Effector CD8-positive, alpha-beta T cell (primary cell): ENCODE data around the gene ODF2.
"Not testable (repeated sequence)": the region's sequence is repeated elsewhere in the genome, so short reads cannot be mapped to it uniquely, and the experiment has no call there.

Source experiments
- DNase-seq: peaks from one replicate; lab custom pipeline; 2025; lab: John Stamatoyannopoulos, UW

ODF2 gene

DNA sequence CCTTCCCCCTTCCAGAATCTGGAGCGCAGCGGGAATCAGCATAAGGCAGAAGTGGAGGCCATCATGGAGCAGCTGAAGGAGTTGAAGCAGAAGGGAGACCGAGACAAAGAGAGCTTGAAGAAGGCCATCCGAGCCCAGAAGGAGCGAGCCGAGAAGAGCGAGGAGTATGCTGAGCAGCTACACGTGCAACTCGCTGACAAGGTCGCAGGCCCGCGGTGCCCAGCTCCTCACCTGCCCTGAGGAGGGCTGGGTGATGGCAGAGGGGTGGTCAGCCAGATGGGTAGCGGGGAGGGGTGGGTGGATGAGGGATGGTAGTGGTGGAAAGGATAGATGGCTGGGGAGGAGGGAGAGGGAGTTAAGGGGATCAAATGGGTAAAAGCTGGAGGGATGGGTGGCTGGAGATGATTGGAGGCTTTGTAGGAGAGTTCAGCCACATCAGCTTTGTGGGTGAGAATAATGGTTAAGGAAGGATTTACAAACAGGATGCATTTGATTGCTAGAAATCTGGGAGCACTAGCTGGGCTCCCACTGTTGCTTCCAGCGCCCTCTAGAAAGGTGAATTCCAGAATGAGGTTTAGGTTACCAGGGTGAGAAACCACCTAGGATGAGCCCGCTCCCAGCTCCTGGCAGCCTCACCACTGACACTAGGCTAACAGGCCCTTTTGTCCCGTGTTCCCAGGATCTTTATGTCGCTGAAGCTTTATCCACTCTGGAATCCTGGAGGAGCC, 29.0 kb downstream of the ODF2 start:
- no peak for DNase-seq

DNA sequence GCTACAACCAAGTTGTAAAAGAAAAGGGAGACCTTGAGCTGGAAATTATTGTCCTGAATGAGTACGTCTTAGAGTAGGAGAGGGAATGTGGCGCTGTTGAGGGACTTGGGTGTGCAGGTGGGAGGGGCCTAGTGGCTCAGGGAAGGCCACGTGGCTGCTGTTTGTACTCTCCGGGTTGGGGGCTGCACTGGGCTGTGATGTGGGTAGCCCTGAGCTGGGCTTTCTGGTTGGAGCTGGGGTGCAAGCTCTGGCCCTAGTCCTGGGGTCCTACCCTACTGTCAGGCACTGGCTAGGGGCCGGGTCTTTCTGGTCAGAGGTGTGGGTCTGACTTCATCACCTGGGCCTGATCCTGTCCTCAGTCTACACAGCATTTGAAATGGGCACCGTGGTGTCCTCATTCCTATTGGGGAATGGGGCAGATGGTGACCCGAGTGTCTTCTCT, 29.6 kb downstream of the ODF2 start:
- DNase-seq = no peak

DNA sequence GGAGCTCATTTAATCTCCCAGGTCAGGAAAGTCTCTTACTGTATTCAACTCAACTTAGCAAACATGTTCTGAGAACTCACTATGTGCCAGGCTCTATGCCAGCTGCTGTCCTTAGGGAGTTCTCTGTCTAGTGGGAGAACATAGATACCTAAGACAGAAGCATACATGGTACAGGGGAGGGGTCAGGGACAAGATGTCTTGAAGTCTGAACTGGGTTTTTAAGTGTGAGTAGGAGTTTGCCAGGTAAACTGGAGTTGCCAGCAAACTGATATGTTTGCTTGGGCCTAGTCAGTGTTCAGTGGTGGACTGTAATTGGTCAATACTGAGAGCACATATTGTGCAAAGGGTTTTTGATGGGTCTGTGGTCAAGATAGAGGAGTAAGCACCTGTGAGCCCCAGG, 30.4 kb downstream of the ODF2 start:
- no peak for DNase-seq

DNA sequence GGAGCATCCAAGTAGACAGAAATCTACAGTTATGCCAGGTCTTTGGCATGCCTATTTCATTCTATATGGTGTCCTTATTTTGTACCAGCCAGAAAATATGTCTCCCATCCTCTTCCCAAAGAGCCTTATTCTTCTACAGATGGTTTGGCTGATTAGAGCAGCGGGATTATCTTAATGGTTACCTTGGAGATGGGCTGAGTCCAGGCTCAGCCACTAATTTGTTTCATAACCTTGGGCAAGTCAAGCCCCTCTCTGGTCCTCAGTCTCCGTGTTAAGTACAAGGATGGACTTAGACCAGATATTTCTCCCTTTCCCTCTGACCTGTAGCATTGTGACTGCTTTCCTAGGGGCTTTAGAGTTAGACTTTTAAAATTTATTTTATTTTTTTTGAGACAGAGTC, 37.6 kb downstream of the ODF2 start:
- no peak for DNase-seq

DNA sequence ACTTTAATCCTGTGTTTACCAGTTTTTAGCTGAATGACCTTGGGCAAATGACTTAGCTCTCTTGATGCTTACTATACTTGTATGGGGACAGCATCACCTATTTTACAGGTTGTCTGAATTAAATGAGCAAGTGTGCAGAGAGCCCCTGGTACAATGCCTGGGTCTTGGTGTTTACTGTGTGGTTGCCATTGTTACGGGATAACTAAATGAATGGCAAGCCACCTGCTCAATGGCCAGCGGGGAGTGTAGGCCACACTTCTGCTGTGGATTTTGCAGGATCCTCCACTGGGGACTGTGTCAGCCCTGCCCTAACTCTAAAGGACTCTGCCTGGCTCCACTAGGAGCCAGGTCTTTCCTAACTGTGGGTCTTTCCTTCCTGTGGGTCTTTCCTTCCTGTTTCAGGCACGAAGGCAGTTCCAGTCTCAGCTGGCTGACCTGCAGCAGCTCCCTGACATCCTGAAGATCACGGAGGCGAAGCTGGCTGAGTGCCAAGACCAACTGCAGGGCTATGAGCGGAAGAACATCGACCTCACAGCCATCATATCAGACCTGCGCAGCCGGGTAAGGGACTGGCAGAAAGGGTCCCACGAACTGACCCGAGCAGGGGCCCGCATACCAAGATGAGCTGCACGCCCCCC, 38.4 kb downstream of the ODF2 start:
- no peak for DNase-seq

DNA sequence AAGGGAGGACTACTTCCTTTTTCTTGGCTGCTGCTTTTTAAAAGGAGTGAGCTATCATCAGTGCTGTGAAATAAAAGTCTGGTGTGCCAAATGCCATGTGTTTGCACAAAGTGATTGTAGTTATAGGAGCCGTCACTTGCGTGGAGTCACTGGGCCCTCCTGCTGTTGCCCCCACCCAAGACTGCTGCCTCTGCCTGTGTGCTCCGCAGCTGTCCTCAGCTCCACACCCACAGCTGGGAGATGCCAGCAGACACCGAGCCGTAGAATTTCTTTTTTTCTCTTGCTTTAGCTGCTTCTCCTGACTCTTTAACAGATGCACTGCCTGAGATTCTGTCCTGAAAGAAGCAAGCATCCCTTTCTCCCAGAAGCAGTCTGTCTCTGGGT, 38.9 kb downstream of the ODF2 start:
- DNase-seq = no peak

DNA sequence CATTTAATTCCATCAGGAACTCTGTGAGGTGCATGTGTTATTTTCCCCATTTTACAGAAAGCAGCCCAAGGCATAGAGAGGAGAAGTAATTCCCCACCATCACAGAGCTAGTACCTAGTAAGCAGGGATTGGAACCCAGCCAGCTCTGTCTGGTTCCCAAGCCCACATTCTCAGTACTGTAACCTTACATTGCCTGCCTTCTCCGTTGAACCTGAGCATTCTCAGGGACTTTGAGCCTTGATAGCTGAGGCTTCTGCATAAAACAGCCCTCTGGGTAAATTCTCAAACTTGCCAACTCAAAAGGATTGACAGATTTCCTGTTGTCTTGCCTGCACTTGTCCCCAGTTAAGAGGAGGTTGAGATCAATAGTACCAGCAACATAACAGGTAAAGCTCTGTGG, 39.5 kb downstream of the ODF2 start:
- DNase-seq = no peak

DNA sequence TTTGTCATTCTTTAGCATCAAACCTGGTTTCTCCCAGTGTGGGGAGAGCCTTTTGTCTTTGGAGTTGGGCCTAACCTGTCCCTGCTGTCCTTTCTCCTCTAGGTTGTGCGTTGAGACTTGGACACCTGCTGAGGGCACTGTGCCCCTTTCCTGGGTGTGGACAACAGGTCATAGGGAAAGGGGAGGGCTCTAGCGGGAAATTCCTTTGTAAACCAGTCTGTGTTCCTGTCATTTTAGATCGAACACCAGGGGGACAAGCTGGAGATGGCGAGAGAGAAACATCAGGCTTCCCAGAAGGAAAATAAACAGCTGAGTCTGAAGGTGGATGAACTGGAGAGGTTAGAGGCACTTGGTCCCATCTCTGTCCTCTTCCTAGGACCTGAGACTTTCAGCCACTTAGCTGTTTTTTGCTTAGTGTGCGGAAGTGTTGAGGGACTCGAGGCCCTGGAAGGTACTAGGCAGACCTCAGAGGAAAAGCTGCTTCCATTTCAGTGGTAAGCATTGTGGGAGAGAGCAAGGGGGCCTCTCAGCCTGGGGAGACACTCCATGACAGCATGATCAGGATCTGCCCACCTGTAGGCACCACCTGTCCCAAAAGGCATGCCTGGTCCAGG, 40.1 kb downstream of the ODF2 start:
- no peak for DNase-seq

DNA sequence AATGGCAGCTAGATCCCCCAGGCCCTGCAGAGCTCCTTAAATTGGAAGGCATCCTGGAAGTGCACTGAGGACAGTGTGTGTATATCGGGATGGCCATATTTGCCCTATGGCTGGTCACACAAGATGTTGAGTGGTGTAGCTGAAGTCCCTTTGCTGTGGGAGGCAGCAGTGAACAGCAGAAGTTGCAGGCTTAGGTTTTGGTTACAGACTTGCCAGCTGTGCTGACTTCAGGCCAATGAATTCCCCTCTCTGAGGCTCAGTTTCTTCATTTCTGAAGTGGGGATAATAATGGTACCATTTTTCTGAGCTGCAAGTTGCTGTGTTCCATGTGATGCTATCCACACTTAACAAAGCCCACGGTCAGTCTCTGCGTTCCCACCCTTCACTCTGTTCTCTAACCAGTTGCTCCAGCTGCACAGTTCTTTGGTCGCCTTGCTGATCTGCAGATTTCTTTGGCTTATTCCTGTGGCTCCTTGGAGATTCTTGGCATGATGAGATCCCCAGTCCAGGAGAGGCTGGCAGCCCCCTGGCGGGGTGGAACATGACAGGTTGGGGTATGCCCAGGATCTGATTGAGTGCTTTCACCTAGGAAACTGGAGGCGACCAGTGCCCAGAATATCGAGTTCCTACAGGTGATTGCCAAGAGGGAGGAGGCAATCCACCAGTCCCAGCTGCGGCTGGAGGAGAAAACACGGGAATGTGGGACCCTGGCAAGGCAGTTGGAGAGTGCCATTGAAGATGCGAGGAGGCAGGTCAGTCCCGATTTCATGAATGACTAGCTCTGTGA, 42.2 kb downstream of the ODF2 start:
- no peak for DNase-seq

DNA sequence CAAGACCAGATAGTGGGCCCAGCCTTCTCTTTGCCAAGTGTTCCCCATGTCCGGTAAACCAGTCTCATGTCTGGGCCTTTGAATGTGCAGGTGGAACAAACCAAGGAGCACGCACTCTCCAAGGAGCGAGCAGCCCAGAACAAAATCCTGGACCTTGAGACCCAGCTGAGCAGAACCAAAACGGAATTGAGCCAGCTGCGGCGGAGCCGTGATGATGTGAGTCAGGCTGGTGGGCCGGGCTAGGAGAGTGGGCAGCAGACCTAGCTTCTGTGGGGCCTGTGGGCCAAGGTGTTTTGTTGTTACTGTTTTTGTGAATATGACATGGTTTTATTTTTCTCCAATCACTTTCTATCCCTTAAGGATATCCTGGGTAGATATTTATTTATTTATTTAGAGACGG, 43.1 kb downstream of the ODF2 start:
- no peak for DNase-seq

DNA sequence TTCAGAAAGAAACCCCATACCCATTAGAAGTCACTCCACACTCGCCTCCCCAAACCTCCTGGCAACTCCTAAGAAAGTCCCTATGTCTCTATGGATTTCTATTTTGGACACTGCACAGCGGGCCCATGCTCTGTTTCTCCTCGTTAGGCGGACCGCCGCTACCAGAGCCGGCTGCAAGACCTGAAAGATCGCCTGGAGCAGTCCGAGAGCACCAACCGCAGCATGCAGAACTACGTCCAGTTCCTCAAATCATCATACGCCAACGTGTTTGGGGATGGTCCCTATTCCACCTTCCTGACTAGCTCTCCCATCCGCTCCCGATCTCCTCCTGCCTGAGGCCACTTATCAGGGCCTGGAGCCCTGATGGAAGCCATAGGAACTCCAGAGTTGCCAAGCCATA, 44.1 kb downstream of the ODF2 start:
- no peak for DNase-seq

DNA sequence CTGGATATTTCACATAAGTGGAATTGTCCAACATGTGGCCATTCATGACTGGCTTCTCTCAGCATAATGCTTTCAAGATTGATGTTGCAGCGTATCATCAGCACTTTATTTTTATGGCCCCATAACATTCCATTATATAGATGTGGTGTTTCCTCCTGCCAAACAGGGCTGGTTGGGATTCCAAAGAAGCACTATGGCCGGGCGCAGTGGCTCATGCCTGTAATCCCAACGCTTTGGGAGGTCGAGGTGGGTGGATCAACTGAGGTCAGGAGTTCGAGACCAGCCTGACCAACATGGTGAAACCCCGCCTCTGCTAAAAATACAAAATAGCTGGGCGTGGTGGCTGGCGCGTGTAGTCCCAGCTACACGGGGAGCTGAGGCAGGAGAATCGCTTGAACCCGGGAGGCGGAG, 47.6 kb downstream of the ODF2 start:
- DNase-seq = not testable (repeated sequence)

DNA sequence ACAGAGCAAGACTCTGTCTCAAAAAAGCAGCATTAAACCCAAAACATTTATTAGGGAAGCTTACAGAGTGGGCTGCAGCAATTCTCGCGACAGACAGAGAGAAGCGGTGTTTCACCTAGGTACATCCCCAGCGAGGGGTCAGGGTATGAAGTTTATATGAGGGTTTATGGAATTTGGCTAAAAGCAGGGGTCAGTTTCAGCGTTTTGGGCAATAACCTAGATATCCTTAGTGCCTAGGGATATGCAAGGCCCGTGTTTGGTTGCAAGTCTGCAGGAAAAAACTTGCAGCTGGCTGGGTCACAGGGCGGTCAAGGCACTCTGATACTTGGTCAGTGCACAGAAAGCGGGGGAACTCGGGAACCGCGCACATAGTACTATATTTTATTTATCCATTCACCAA, 48.1 kb downstream of the ODF2 start:
- DNase-seq = no peak

DNA sequence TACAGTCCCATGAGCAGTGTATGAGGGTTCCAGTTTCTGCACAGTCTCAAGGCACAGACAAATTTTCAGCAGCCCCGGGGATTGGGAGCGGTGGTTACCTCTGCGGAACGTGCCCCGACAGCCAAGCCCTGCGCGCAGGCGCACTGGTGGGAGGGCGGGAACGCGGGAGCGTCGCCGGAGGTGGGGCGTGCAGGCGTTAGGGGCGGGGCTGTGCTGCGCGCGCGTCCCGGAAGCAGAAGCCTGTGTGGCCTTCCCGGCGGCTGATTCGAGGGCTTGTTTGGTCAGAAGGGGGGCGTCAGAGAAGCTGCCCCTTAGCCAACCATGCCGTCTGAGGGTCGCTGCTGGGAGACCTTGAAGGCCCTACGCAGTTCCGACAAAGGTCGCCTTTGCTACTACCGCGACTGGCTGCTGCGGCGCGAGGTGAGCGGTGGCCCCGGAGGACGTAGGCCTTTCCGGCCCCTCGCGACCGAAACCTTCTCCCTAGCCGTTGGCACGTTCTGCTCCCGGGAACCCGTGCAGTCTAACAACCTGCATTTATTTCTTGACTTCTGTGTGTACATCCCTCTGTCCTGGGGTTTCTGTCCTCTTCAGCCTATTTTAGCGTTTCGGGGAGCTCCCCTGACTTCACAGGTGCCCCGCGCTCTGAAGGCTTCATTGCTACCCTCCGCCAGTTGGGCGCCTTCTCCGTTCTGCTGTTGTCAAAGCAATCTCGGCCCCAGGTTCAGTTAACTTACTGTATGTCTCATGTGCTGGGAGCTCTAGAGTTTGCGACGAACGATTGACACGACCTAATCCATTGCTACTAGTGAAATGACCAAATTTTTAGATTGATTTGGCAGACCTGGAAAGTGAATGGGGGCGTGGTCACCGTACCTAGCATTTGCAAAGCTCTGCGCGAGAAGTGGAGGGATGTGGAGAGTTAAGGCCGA, 48.9 kb downstream of the ODF2 start, which contains the start of gene GLE1:
Gene GLE1, plus strand, starts transcription at position 235 of the 929 bp plus-strand sequence. Its CDS starts 87 bp downstream, at position 322.
- DNase-seq = peak; percentile 98

DNA sequence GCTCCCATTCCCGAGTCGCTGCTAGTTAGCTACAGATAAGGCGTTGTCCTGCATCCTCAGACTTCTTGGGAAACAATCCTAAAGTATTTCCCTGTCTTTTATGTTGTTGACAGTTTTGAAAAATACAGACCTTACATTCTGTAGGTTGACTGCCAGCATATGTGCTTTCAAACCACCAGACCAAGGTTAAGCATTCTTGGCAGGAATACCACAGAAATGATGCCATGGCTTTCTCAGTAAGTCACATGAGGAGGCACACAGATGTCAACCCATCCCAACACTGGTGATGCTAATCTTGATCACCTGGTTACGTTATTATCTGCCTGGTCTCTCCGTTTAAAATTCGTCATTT, 49.6 kb downstream of the ODF2 start:
- DNase-seq = no peak

DNA sequence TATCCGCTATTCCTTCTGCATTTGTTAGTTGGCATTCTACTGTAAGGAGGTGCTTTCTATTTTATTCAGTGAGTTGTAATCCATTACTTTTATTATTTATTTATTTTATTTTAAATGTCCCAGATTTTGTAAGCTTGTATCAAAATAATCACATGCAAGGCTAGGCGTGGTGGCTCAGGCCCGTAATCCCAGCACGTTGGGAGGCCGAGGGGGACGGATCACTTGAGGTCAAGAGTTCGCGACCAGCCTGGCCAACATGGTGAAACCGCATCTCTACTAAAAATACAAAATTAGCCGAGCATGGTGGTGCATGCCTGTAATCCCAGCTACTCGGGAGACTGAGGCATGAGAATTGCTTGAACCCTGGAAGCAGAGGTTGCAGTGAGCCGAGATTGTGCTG, 50.1 kb downstream of the ODF2 start:
- not testable (repeated sequence) for DNase-seq

DNA sequence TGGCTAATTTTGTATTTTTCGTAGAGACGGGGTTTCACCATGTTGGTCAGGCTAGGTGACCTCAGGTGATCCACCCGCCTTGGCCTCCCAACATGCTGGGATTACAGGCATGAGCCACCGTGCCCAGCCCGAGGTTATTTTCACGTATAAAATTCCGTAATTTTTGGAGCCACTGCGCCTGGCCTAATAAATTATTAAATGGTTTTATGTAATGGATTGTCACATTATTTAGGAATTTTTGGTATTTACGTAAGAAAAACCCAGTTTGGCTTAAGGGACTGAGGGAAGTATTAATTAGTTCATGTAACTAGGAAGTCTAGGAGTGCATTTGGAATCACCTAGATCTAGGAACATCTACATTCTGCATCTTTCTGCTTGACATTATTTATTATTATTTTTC, 57.0 kb downstream of the ODF2 start:
- DNase-seq = no peak

DNA sequence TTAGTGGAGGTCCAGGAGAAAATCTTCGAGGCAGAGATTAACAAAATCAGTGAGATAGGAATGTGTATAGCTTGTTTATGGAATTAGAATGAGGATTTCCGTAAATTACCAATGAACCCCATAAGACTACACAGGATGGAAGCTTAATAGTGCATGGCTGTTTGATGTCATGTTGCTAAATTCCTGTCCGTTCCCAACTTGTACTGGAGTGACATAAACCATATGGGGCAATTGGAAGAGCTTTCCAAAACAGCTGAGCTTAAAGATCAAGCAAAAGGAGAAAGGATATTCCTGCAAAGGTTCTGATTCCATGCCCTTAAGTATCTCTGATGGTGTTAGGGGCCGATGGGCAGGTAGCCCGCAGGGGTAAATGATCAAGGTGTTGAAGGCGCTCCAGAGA, 66.2 kb downstream of the ODF2 start:
- no peak for DNase-seq

DNA sequence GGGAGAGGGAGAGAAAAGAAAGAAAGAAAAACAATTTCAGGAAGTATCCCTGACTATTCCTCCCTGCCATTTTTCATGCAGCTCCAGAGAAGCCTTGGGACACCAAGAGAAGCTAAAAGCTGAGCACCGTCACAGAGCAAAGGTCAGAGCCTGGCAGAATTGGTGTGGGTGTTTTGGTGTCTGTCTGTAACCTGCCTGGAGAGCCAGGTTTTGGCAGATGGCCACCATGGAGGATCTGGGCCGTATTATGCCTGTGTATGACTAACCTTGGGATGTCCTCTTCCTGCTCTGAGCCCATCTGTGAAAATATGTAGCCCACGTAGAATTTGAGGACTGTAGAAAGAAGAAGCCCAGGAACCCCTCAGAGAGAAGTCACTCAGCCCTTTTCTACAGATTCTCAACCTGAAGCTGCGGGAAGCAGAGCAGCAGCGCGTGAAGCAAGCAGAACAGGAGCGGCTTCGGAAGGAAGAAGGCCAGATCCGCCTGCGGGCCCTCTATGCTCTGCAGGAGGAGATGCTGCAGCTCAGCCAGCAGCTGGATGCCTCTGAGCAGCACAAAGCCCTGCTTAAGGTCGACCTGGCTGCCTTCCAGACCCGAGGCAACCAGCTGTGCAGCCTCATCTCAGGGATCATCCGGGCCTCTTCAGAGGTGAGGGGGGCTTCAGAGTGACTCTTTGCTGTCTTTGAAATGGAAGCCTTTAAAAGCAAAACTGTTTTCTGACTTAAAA, 67.6 kb downstream of the ODF2 start:
- no peak for DNase-seq

DNA sequence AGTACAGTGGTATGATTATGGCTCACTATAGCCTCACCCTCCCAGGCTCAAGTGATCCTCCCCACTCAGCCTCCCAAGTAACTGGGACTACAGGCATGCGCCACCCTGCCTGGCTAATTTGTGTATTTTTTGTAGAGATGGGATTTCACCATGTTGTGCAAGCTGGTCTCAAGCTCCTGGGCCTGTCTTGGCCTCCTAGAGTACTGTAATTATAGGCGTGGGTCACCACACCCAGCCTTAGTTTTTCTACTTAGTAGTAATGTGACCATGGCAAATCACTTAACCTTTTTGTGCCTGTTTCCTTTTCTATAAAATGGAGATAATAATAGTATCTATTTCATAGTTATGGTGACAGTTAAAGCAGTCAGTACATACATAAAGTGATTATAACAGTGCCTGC, 70.9 kb downstream of the ODF2 start:
- no peak for DNase-seq
